ENCODE measurements around the gene POP5.

The POP5 gene

GRCh38 chr12:120538281-120539156 is 42.7 kb downstream of the POP5 start:
- H3K36me3 ChIP-seq, result peaks cover 13% of the 10 kb centered on the region
- no peaks in the 10 kb centered on the region for H3K9me3 ChIP-seq
- H3K27me3 ChIP-seq, result no peaks in the 10 kb centered on the region
- H3K4me3 ChIP-seq (ENCODE audit: low read depth in 1 of 2, low read length in 1 of 2), result peak overlapping the region; percentile 79 to 98
- H3K4me1 ChIP-seq (ENCODE audit: control insufficient read depth in 1 of 2, insufficient read depth in 1 of 2, low read depth in 1 of 2, low read length in 1 of 2), result peaks cover 89% of the 10 kb centered on the region in 2 experiments
- no peak for TF ChIP-seq CTCF (IDR thresholded peaks at IDR 0.05)
- H3K27ac ChIP-seq, result peak overlapping the region; percentile 92

GRCh38 chr12:120537856-120538220 is 43.4 kb downstream of the POP5 start:
- Histone ChIP-seq H3K9me3 (no peaks in the 10 kb centered on the region), H3K36me3 (peaks cover 9% of the 10 kb centered on the region), H3K4me1 (ENCODE audit: control insufficient read depth in 1 of 2, insufficient read depth in 1 of 2, low read depth in 1 of 2, low read length in 1 of 2) (peaks cover 83 to 84% of the 10 kb centered on the region in 2 experiments), H3K4me3 (ENCODE audit: low read depth in 1 of 2, low read length in 1 of 2) (peak overlapping the region; percentile 79 to 98), H3K27ac (peak overlapping the region; percentile 92), H3K27me3 (no peaks in the 10 kb centered on the region)
- TF ChIP-seq CTCF (IDR thresholded peaks at IDR 0.05), result no peak

GRCh38 chr12:120536064-120536791 is 45.0 kb downstream of the POP5 start:
- no peaks in the 10 kb centered on the region for H3K27me3 ChIP-seq
- no peak for TF ChIP-seq CTCF (IDR thresholded peaks at IDR 0.05)
- H3K4me1 ChIP-seq (ENCODE audit: control insufficient read depth in 1 of 2, insufficient read depth in 1 of 2, low read depth in 1 of 2, low read length in 1 of 2), result peaks cover 66 to 68% of the 10 kb centered on the region in 2 experiments
- H3K27ac ChIP-seq, result peak overlapping the region; percentile 92
- peaks cover 4% of the 10 kb centered on the region for H3K36me3 ChIP-seq
- peak overlapping the region; percentile 79 to 98 for H3K4me3 ChIP-seq (ENCODE audit: low read depth in 1 of 2, low read length in 1 of 2)
- H3K9me3 ChIP-seq, result no peaks in the 10 kb centered on the region

GRCh38 chr12:120534703-120535655 is 46.2 kb downstream of the POP5 start:
- Histone ChIP-seq H3K36me3 (peaks cover 4% of the 10 kb centered on the region), H3K9me3 (no peaks in the 10 kb centered on the region), H3K4me3 (ENCODE audit: low read depth in 1 of 2, low read length in 1 of 2) (peak overlapping the region; percentile 79 to 98), H3K27me3 (no peaks in the 10 kb centered on the region), H3K4me1 (ENCODE audit: control insufficient read depth in 1 of 2, insufficient read depth in 1 of 2, low read depth in 1 of 2, low read length in 1 of 2) (peaks cover 59 to 61% of the 10 kb centered on the region in 2 experiments), H3K27ac (peak overlapping the region; percentile 92)
- TF ChIP-seq CTCF (IDR thresholded peaks at IDR 0.05), result no peak

GRCh38 chr12:120534203-120534702 is 46.9 kb downstream of the POP5 start, which contains the start of gene RNF10:
Gene RNF10, plus strand, starts transcription at chr12:120534356. Its CDS starts 456 bp downstream, at chr12:120534812.
- peaks cover 59 to 61% of the 10 kb centered on the region in 2 experiments for H3K4me1 ChIP-seq (ENCODE audit: control insufficient read depth in 1 of 2, insufficient read depth in 1 of 2, low read depth in 1 of 2, low read length in 1 of 2)
- H3K27me3 ChIP-seq, result no peaks in the 10 kb centered on the region
- peak within 1 kb of the TSS; percentile 92 for H3K27ac ChIP-seq
- no peaks in the 10 kb centered on the region for H3K9me3 ChIP-seq
- peak within 1 kb of the TSS; percentile 79 to 98 for H3K4me3 ChIP-seq (ENCODE audit: low read depth in 1 of 2, low read length in 1 of 2)
- H3K36me3 ChIP-seq, result peaks cover 4% of the 10 kb centered on the region
- TF ChIP-seq CTCF (IDR thresholded peaks at IDR 0.05), result no peak
